H1 (cell line): ENCODE data around the gene RIN2. TPM values are rescaled to one million over a fixed set of nuclear protein-coding genes. Genes with fewer than 3 reads are reported as not detected.

Experiments used
- CTCF ChIA-PET: fragments of 300-600 bp; sonication (Branson Sonifier 250); formaldehyde crosslinking; loops from one replicate; lab custom pipeline; 2021; ENCODE audit not compliant: partially characterized antibody; lab: Charles Lee
- POLR2A ChIA-PET: fragments of 300-600 bp; sonication (Branson Sonifier 250); formaldehyde crosslinking; loops from one replicate; lab custom pipeline; 2021; ENCODE audit warnings: inconsistent platforms; ENCODE audit not compliant: partially characterized antibody; lab: Charles Lee
- DNase-seq, 2 experiments: peaks; one replicate each; pipeline versions ENCODE4 v3.0.0 to v3.0.0-alpha.2; 2010 to 2022; ENCODE audit warnings: low spot score in 2 of 2, low read depth in 1 of 2, mixed read lengths in 1 of 2
- FAIRE-seq: peaks from 2 replicates; lab custom pipeline; 2011; peaks lifted over from hg19 to GRCh38; lab: Jason Lieb, UNC
- H2AFZ ChIP-seq: 2 replicates; pipeline ENCODE4 v1.8.1; 2012; ENCODE audit warnings: low read length, inconsistent platforms
- H2AK5ac ChIP-seq: 2 replicates; pipeline ENCODE4 v1.6.1; 2013; ENCODE audit warnings: low read depth, low read length
- H2BK120ac ChIP-seq: replicated peaks from 2 replicates; pipeline ENCODE3; 2013; ENCODE audit warnings: low read depth, low read length, inconsistent platforms
- H2BK12ac ChIP-seq: 2 replicates; pipeline ENCODE4 v1.6.1; 2013; ENCODE audit warnings: low read depth, low read length
- H2BK15ac ChIP-seq: 2 replicates; pipeline ENCODE4 v1.6.1; 2013; ENCODE audit warnings: low read length
- H2BK20ac ChIP-seq: 2 replicates; pipeline ENCODE4 v1.6.1; 2013; ENCODE audit warnings: low read length
- H2BK5ac ChIP-seq: 2 replicates; pipeline ENCODE4 v1.6.1; 2013; ENCODE audit warnings: low read depth, low read length
- H3K14ac ChIP-seq: 2 replicates; pipeline ENCODE4 v1.6.1; 2013; ENCODE audit warnings: inconsistent platforms; ENCODE audit not compliant: insufficient read length
- H3K18ac ChIP-seq: 2 replicates; pipeline ENCODE4 v1.6.1; 2013; ENCODE audit warnings: low read length; ENCODE audit errors: extremely low read depth
- H3K23ac ChIP-seq: 2 replicates; pipeline ENCODE4 v1.6.1; 2013; ENCODE audit warnings: inconsistent platforms; ENCODE audit not compliant: insufficient read length
- H3K23me2 ChIP-seq: 2 replicates; pipeline ENCODE4 v1.6.1; 2013; ENCODE audit warnings: low read depth, low read length
- H3K27ac ChIP-seq: 2 replicates; pipeline ENCODE4 v1.6.1; 2011; ENCODE audit warnings: low read depth, low read length, inconsistent platforms
- H3K27me3 ChIP-seq, 4 experiments: replicated peaks in 1 of 4; 1 replicate in 1 of 4; 2 replicates in 3 of 4; pipeline versions ENCODE4 v1.6.1 to v1.8.1; 2011 to 2013; ENCODE audit warnings: low read length in 3 of 4, mild to moderate bottlenecking in 3 of 4, inconsistent platforms in 2 of 4, mixed read lengths in 2 of 4, moderate library complexity in 1 of 4; ENCODE audit not compliant: control insufficient read depth in 3 of 4, insufficient read depth in 3 of 4; ENCODE audit errors: extremely low read depth in 1 of 4
- H3K36me3 ChIP-seq, 4 experiments: 2 replicates each; pipeline versions ENCODE4 v1.6.1 to v1.8.1; 2011 to 2013; ENCODE audit warnings: mild to moderate bottlenecking in 4 of 4, low read length in 3 of 4, moderate library complexity in 2 of 4, control low read depth in 1 of 4, inconsistent platforms in 1 of 4; ENCODE audit not compliant: insufficient read depth in 4 of 4, control insufficient read depth in 2 of 4
- H3K4ac ChIP-seq: replicated peaks from 2 replicates; pipeline ENCODE3; 2013; ENCODE audit warnings: low read length, low read depth, mixed read lengths, inconsistent platforms; ENCODE audit not compliant: insufficient read length
- H3K4me1 ChIP-seq, 4 experiments: replicated peaks in 1 of 4; 1 replicate in 1 of 4; 2 replicates in 3 of 4; pipeline versions ENCODE4 v1.6.1 to v1.8.1; 2011 to 2013; ENCODE audit warnings: low read length in 3 of 4, inconsistent platforms in 2 of 4, mixed read lengths in 1 of 4; ENCODE audit not compliant: insufficient read depth in 4 of 4, control insufficient read depth in 3 of 4
- H3K4me2 ChIP-seq, 2 experiments: 2 replicates each; pipeline versions ENCODE4 v1.6.1 to v1.8.1; 2011 to 2013; ENCODE audit warnings: low read depth in 2 of 2, low read length in 2 of 2, control low read depth in 1 of 2, inconsistent platforms in 1 of 2, mild to moderate bottlenecking in 1 of 2; ENCODE audit not compliant: insufficient read depth in 1 of 2
- H3K4me3 ChIP-seq, 4 experiments: fragments of 200-600, 300-600 bp in 1 of 4; sonication (generic), shearing (Covaris generic), sonication (Bioruptor Twin) in 1 of 4; 2 replicates each; pipeline versions ENCODE4 v1.5.1 to v1.8.1; 2011 to 2016; ENCODE audit warnings: low read length in 4 of 4, low read depth in 3 of 4, control low read depth in 2 of 4, inconsistent platforms in 2 of 4, mild to moderate bottlenecking in 2 of 4, mixed read lengths in 1 of 4, moderate library complexity in 1 of 4; ENCODE audit not compliant: insufficient read depth in 2 of 4; ENCODE audit errors: extremely low read depth in 1 of 4
- H3K56ac ChIP-seq: replicated peaks from 2 replicates; pipeline ENCODE3; 2013; ENCODE audit warnings: low read depth, mild to moderate bottlenecking, mixed read lengths, low read length, inconsistent platforms; ENCODE audit not compliant: insufficient read length
- H3K79me1 ChIP-seq: 2 replicates; pipeline ENCODE4 v1.6.1; 2013; ENCODE audit warnings: low read depth, low read length, control low read depth
- H3K79me2 ChIP-seq, 2 experiments: 2 replicates each; pipeline versions ENCODE4 v1.6.1 to v1.8.1; 2012 to 2013; ENCODE audit warnings: low read length in 2 of 2, mild to moderate bottlenecking in 2 of 2, inconsistent platforms in 1 of 2; ENCODE audit not compliant: insufficient read depth in 2 of 2, control insufficient read depth in 1 of 2
- H3K9ac ChIP-seq, 4 experiments: replicated peaks in 1 of 4; 1 replicate in 1 of 4; 2 replicates in 3 of 4; pipeline versions ENCODE4 v1.6.1 to v1.8.1; 2011 to 2013; ENCODE audit warnings: low read depth in 3 of 4, low read length in 3 of 4, control low read depth in 2 of 4, mild to moderate bottlenecking in 2 of 4, moderate library complexity in 2 of 4, inconsistent platforms in 1 of 4; ENCODE audit errors: extremely low read depth in 1 of 4
- H3K9me3 ChIP-seq, 2 experiments: 2 replicates each; pipeline versions ENCODE4 v1.6.1 to v1.8.1; 2012 to 2013; ENCODE audit warnings: mild to moderate bottlenecking in 2 of 2, moderate library complexity in 2 of 2, control low read depth in 1 of 2, inconsistent platforms in 1 of 2, low read depth in 1 of 2, low read length in 1 of 2, mixed read lengths in 1 of 2; ENCODE audit not compliant: insufficient read depth in 2 of 2
- H4K20me1 ChIP-seq, 2 experiments: replicated peaks in 1 of 2; 2 replicates each; pipeline versions ENCODE3 to v1.8.1; 2011 to 2013; ENCODE audit warnings: inconsistent platforms in 2 of 2, low read length in 2 of 2, mild to moderate bottlenecking in 1 of 2; ENCODE audit not compliant: insufficient read depth in 2 of 2, control insufficient read depth in 1 of 2
- H4K5ac ChIP-seq: 2 replicates; pipeline ENCODE4 v1.6.1; 2013; ENCODE audit warnings: low read length, low read depth, mixed read lengths, inconsistent platforms; ENCODE audit not compliant: insufficient read length
- H4K8ac ChIP-seq: 2 replicates; pipeline ENCODE4 v1.8.0; 2013; ENCODE audit warnings: mild to moderate bottlenecking, moderate library complexity, low read length, inconsistent platforms; ENCODE audit not compliant: insufficient read depth; ENCODE audit errors: extremely low read depth
- H4K91ac ChIP-seq: replicated peaks from 2 replicates; pipeline ENCODE3; 2013; ENCODE audit warnings: low read length, mixed read lengths, inconsistent platforms; ENCODE audit not compliant: insufficient read length
- CBX5 ChIP-seq: fragments of 300-800, 300-1000 bp; sonication (generic); IDR thresholded peaks from 2 replicates; pipeline ENCODE4 v1.7.1; 2016; ENCODE audit warnings: antibody characterized with exemption, low read length, low read depth
- EGR1 ChIP-seq: IDR thresholded peaks from 2 replicates; pipeline ENCODE4 v1.6.1; 2011; ENCODE audit warnings: low read depth, low read length, borderline replicate concordance
- EP300 ChIP-seq, 2 experiments: IDR thresholded peaks; 1 replicate in 1 of 2; 2 replicates in 1 of 2; pipeline ENCODE4 v1.6.1; 2011 to 2012; ENCODE audit warnings: low read depth in 2 of 2, low read length in 2 of 2, mild to moderate bottlenecking in 2 of 2, borderline replicate concordance in 1 of 2, inconsistent platforms in 1 of 2, moderate library complexity in 1 of 2
- KDM4A ChIP-seq: IDR thresholded peaks from one replicate; pipeline ENCODE4 v1.7.1; 2012; ENCODE audit warnings: low read depth, mild to moderate bottlenecking, moderate library complexity, low read length, inconsistent platforms; ENCODE audit not compliant: severe bottlenecking
- POLR2A ChIP-seq, 2 experiments: IDR thresholded peaks; 1 replicate in 1 of 2; 2 replicates in 1 of 2; pipeline ENCODE4 v1.6.1; 2011; ENCODE audit warnings: low read depth in 2 of 2, low read length in 2 of 2, mild to moderate bottlenecking in 2 of 2; ENCODE audit errors: control extremely low read depth in 1 of 2
- POU5F1 ChIP-seq: IDR thresholded peaks from 2 replicates; pipeline ENCODE4 v1.6.1; 2011; ENCODE audit warnings: low read depth, mild to moderate bottlenecking, low read length, moderate library complexity
- RAD21 ChIP-seq, 2 experiments: IDR thresholded peaks in 1 of 2; conservative IDR thresholded peaks in 1 of 2; 2 replicates each; pipeline ENCODE4 v1.6.1; 2011; ENCODE audit warnings: low read depth in 2 of 2, low read length in 2 of 2, improper control_type of control experiment in 1 of 2, inconsistent platforms in 1 of 2, mild to moderate bottlenecking in 1 of 2, moderate library complexity in 1 of 2
- WGBS, 2 experiments: shearing (Covaris generic) in 1 of 2; methylation state at CpG; one replicate each; pipeline versions ENCODE4 v1.1.6 to v1.1.7; 2013 to 2015; ENCODE audit warnings: low lambda C conversion rate in 2 of 2, mixed read lengths in 2 of 2, inconsistent platforms in 1 of 2, low coverage in 1 of 2, missing lambda C conversion rate in 1 of 2; ENCODE audit not compliant: insufficient replicate concordance in 2 of 2, insufficient coverage in 1 of 2, insufficient read length in 1 of 2; ENCODE audit errors: extremely low coverage in 1 of 2, missing lambda C conversion rate in 1 of 2; 5-methylcytosine and 5-hydroxymethylcytosine counted together
- polyA plus RNA-seq, 7 experiments: library from polyadenylated mRNA; depleted of rRNA in 3 of 7; stranded (reverse) in 5 of 7; unstranded in 2 of 7; fragments of >200 nt in 5 of 7; fragments of 200-250 nt in 2 of 7; gene quantifications; 1 replicate in 5 of 7; 2 replicates in 1 of 7; 4 replicates in 1 of 7; pipeline versions ENCODE4 v1.2.1 to v1.2.3, GENCODE V29; 2011 to 2013; ENCODE audit warnings: missing spikeins in 2 of 7, mixed read lengths in 2 of 7
- total RNA-seq: library from RNA; stranded (reverse); fragmentation: NEBNext Ultra II Directional; extraction: Animal tissue kit (Norgen Biotek cat#: 25700); gene quantifications from 2 replicates; pipeline ENCODE4 v1.2.1, GENCODE V29; 2021
- TF ChIP-seq, protein P1 (sequence below), 3 experiments: IDR thresholded peaks; 1 replicate in 2 of 3; 2 replicates in 1 of 3; pipeline versions ENCODE4 v1.5.1 to v1.6.1; 2011; ENCODE audit warnings: low read length in 3 of 3, mild to moderate bottlenecking in 3 of 3, inconsistent platforms in 2 of 3, low read depth in 1 of 3, moderate library complexity in 1 of 3; ENCODE audit not compliant: insufficient read depth in 1 of 3; ENCODE audit errors: control extremely low read depth in 1 of 3
- TF ChIP-seq, protein P2 (sequence below): IDR thresholded peaks from 2 replicates; pipeline ENCODE4 v1.6.1; 2012; ENCODE audit warnings: inconsistent platforms

The RIN2 gene
- total and polyA plus RNA-seq, 2 of the 8 experiments (the other 6 are each of a cell fraction or from before 2014, with no cell fraction given): 0.20 to 1.3 TPM

DNA sequence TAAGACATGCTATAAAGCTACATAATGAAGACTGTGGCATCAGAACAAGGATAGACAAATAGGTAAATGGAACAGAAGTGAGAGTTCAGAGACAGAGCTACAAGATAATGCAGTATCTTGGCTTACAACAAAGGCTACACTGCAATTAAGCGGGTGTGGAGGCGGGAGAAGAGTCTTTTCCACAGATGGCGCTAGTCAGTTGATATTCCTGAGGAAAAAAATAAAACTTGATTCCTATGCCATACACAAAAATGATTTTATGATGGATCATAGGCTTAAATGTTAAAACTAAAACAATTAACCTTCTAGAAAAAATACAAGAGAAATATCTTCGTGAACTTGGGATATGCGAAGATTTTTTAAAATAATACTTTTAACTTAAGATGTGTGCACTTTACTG lies 31.0 kb downstream of the RIN2 start:
- Histone ChIP-seq H2BK120ac (no peak overlapping the region), H4K8ac (no peak overlapping the region), H3K23me2 (no peaks in the 10 kb centered on the region; the same call in 1 of the 2 replicates), H3K18ac (no peak overlapping the region), H3K79me1 (no peaks in the 10 kb centered on the region), H4K5ac (no peak overlapping the region), H3K9me3 (no peaks in the 10 kb centered on the region; a peak in 1 of 4 replicates), H3K4me3 (no peak overlapping the region), H3K27me3 (no peaks in the 10 kb centered on the region), H2BK5ac (no peak overlapping the region), H2BK12ac (no peak overlapping the region), H3K56ac (no peak overlapping the region), H2BK20ac (no peak overlapping the region), H4K20me1 (no peaks in the 10 kb centered on the region), H2BK15ac (no peak overlapping the region), H2AK5ac (no peak overlapping the region), H3K9ac (no peak overlapping the region), H2AFZ (no peak overlapping the region), H3K4ac (no peak overlapping the region), H3K14ac (no peak overlapping the region), H3K4me1 (peaks cover 0 to 5% (median 2%) of the 10 kb centered on the region in 4 experiments; a peak in 5 of 7 replicates), H4K91ac (no peak overlapping the region), H3K4me2 (no peak overlapping the region), H3K36me3 (no peaks in the 10 kb centered on the region), H3K79me2 (no peaks in the 10 kb centered on the region), H3K27ac (no peak overlapping the region), H3K23ac (no peak overlapping the region)
- no peak for FAIRE-seq
- ChIA-PET CTCF (interaction anchor here (0.7 to 3.1 kb wide), 17 partner anchors 10 to 205 kb away, joined by 3 to 15 read pairs (median 3); no protein-coding TSS in a partner anchor), POLR2A (no interaction called here)
- WGBS, 2 experiments: 43% methylated on average over 5 of the region's 5 CpGs; no CpG with 5 or more reads in 1 of the 2 experiments
- DNase-seq: no peak
- TF ChIP-seq POU5F1 (no peak), EGR1 (no peak), KDM4A (no peak), CBX5 (no peak), EP300 (IDR thresholded peaks at IDR 0.05; ENCODE audit: borderline replicate concordance in 1 of 2, low read depth in 2 of 2, low read length in 2 of 2) (no peak), POLR2A (IDR thresholded peaks at IDR 0.05; ENCODE audit: control extremely low read depth in 1 of 2, low read depth in 2 of 2, low read length in 2 of 2) (no peak), RAD21 (IDR thresholded peaks at IDR 0.05 in 1 of 2, conservative IDR thresholded peaks at IDR 0.05 in 1 of 2; ENCODE audit: low read depth in 2 of 2, low read length in 2 of 2) (peak; percentile 30 to 32; a peak in 2 of 4 replicates)
- TF ChIP-seq, protein P1, sequence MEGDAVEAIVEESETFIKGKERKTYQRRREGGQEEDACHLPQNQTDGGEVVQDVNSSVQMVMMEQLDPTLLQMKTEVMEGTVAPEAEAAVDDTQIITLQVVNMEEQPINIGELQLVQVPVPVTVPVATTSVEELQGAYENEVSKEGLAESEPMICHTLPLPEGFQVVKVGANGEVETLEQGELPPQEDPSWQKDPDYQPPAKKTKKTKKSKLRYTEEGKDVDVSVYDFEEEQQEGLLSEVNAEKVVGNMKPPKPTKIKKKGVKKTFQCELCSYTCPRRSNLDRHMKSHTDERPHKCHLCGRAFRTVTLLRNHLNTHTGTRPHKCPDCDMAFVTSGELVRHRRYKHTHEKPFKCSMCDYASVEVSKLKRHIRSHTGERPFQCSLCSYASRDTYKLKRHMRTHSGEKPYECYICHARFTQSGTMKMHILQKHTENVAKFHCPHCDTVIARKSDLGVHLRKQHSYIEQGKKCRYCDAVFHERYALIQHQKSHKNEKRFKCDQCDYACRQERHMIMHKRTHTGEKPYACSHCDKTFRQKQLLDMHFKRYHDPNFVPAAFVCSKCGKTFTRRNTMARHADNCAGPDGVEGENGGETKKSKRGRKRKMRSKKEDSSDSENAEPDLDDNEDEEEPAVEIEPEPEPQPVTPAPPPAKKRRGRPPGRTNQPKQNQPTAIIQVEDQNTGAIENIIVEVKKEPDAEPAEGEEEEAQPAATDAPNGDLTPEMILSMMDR (IDR thresholded peaks at IDR 0.05; ENCODE audit: control extremely low read depth in 1 of 3, insufficient read depth in 1 of 3, low read depth in 1 of 3, low read length in 3 of 3): peak in 2 of 3 experiments; percentile 29 to 51; a peak in 2 of 4 replicates
- TF ChIP-seq, protein P2, sequence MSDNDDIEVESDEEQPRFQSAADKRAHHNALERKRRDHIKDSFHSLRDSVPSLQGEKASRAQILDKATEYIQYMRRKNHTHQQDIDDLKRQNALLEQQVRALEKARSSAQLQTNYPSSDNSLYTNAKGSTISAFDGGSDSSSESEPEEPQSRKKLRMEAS: no peak
